ENCODE results near the gene ZNF681. TPM values are rescaled to one million over a fixed set of nuclear protein-coding genes. Genes with fewer than 3 reads are reported as not detected.

ZNF681 gene
- total and polyA plus RNA-seq, 9 of the 15 experiments (the other 6 are each of a cell fraction or from before 2014, with no cell fraction given) = 2.8 to 8.6 (median 4.1) TPM

DNA sequence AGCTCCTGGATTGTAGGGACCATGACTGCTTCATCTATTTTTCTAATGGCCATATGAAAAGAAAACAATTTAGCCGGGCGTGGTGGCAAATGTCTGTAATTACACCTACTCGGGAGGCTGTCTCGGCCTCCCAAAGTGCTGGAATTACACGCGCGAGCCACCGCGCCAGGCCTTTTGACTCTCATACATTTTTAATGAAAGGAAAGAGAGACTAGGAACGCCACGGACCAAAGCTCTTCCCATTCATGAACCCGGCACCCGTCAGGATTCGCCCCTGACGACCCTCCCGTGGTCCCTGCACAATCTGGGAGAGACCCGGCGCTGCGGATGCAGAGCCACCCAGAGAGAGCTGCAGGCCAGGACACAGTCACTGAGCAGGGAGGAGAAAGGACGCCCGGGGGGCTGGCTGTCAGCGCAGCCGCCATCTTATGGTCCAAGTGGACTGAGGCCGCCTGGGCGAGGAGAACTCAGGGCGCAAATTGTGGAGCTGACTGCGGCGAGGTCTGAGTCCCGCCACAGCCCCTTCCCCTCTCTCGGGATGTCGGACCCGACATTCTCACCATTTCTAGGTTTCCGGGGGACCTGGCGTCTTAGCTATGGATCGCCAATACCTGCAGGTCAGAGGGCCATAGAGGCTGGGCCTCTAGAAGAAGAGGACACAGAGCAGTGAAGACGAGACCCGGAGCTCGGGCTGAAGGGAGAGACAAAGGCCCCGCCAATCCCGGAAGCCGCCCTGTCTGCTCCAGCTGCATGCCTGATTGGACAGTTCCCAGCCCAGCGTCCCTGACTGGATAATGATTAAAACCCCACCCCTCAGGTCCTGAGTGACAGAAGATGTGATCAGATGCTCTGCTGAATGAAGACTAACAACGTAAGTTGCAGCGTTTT, at the start of gene ZNF681 (continued):
- TF ChIP-seq, protein P1, sequence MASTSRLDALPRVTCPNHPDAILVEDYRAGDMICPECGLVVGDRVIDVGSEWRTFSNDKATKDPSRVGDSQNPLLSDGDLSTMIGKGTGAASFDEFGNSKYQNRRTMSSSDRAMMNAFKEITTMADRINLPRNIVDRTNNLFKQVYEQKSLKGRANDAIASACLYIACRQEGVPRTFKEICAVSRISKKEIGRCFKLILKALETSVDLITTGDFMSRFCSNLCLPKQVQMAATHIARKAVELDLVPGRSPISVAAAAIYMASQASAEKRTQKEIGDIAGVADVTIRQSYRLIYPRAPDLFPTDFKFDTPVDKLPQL (IDR thresholded peaks at IDR 0.05; ENCODE audit: extremely low read depth, insufficient read length) = peak; percentile 39
- TF ChIP-seq MEIS2 (IDR thresholded peaks at IDR 0.05; ENCODE audit: partially characterized antibody) = peak; percentile 76
- peak; percentile 41 for TF ChIP-seq CHD2 (IDR thresholded peaks at IDR 0.05; ENCODE audit: low read depth, low read length)
- TF ChIP-seq POLR2AphosphoS2 (IDR thresholded peaks at IDR 0.05; ENCODE audit: low read length) = no peak
- no peak for TF ChIP-seq HDAC2 (IDR thresholded peaks at IDR 0.05)
- TF ChIP-seq, protein P2, sequence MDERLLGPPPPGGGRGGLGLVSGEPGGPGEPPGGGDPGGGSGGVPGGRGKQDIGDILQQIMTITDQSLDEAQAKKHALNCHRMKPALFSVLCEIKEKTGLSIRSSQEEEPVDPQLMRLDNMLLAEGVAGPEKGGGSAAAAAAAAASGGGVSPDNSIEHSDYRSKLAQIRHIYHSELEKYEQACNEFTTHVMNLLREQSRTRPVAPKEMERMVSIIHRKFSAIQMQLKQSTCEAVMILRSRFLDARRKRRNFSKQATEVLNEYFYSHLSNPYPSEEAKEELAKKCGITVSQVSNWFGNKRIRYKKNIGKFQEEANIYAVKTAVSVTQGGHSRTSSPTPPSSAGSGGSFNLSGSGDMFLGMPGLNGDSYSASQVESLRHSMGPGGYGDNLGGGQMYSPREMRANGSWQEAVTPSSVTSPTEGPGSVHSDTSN (CRISPR knock-in tag; IDR thresholded peaks at IDR 0.05; ENCODE audit: low read depth) = peak; percentile 77
- TF ChIP-seq, protein P2 (tag; conservative IDR thresholded peaks at IDR 0.05; ENCODE audit: low read depth) = peak; percentile 90
- TF ChIP-seq ZKSCAN8 (CRISPR knock-in tag; IDR thresholded peaks at IDR 0.05) = no peak
- TF ChIP-seq PHF8 (IDR thresholded peaks at IDR 0.05; ENCODE audit: borderline replicate concordance, low read length) = peak; percentile 90
- peak in 1 of 2 experiments; percentile 42; a peak in 1 of 4 replicates for TF ChIP-seq SIN3A (IDR thresholded peaks at IDR 0.05; ENCODE audit: borderline replicate concordance in 2 of 2, control insufficient read depth in 1 of 2, low read depth in 2 of 2, low read length in 2 of 2)
- no peak for TF ChIP-seq TEAD1 (CRISPR knock-in tag; IDR thresholded peaks at IDR 0.05)
- TF ChIP-seq GABPA (tag; conservative IDR thresholded peaks at IDR 0.05; ENCODE audit: low read depth) = peak; percentile 71
- TF ChIP-seq MYC (IDR thresholded peaks at IDR 0.05; ENCODE audit: low read depth, low read length) = peak; percentile 26; the same call in 1 of the 2 replicates
- no peak for TF ChIP-seq MYC (CRISPR knock-in tag; IDR thresholded peaks at IDR 0.05; ENCODE audit: borderline replicate concordance, low read depth)
- no peak for TF ChIP-seq LARP7 (IDR thresholded peaks at IDR 0.05)
- peak; percentile 90 for TF ChIP-seq POLR2AphosphoS5 (IDR thresholded peaks at IDR 0.05; ENCODE audit: control insufficient read depth, insufficient read depth, low read depth, low read length)
- TF ChIP-seq L3MBTL2 (IDR thresholded peaks at IDR 0.05) = peak; percentile 76
- TF ChIP-seq MECOM (CRISPR knock-in tag; IDR thresholded peaks at IDR 0.05) = peak; percentile 67
- TF ChIP-seq RBBP5 (IDR thresholded peaks at IDR 0.05; ENCODE audit: borderline replicate concordance, insufficient read depth, low read length, poor library complexity, severe bottlenecking) = peak; percentile 84
- peak; percentile 53; the same call in 1 of the 2 replicates for TF ChIP-seq CXXC5 (CRISPR knock-in tag; IDR thresholded peaks at IDR 0.05)
- TF ChIP-seq ETV5 (CRISPR knock-in tag; IDR thresholded peaks at IDR 0.05; ENCODE audit: low read depth) = 0 out of 2 replicates have a peak, but pooled peaks have one; percentile 38
- TF ChIP-seq RCOR1 (IDR thresholded peaks at IDR 0.05; ENCODE audit: borderline replicate concordance in 1 of 2, low read depth in 2 of 2, low read length in 2 of 2) = 0 out of 4 replicates have a peak, but pooled peaks of 1 of the 2 experiments have one; percentile 8
- peak; percentile 37 for TF ChIP-seq HNRNPLL (IDR thresholded peaks at IDR 0.05; ENCODE audit: low read depth, low read length, poor library complexity, severe bottlenecking)
- TF ChIP-seq ZBTB7A (IDR thresholded peaks at IDR 0.05; ENCODE audit: borderline replicate concordance, control insufficient read depth, low read depth, low read length) = peak; percentile 67; the same call in 1 of the 2 replicates
